Activated naive CD8-positive, alpha-beta T cell treated with anti-CD3 and anti-CD28 coated beads for 36 hours (primary cell): Measurements from ENCODE around the gene GFOD1. TPM values are rescaled to one million over a fixed set of nuclear protein-coding genes. Genes with fewer than 3 reads are reported as not detected.

Source experiments
- DNase-seq: peaks from one replicate; pipeline ENCODE4 v3.0.0; 2021
- H3K27ac Mint-ChIP-seq: one replicate; pipeline ENCODE4 v1.8.0; 2022; ENCODE audit warnings: mild to moderate bottlenecking, moderate library complexity, mixed read lengths
- H3K27me3 Mint-ChIP-seq: one replicate; pipeline ENCODE4 v1.8.0; 2022; ENCODE audit warnings: mild to moderate bottlenecking, mixed read lengths
- H3K36me3 Mint-ChIP-seq: one replicate; pipeline ENCODE4 v1.8.0; 2021; ENCODE audit warnings: mild to moderate bottlenecking, mixed read lengths
- H3K4me1 Mint-ChIP-seq: one replicate; pipeline ENCODE4 v1.8.0; 2021; ENCODE audit warnings: mixed read lengths
- H3K4me3 Mint-ChIP-seq: one replicate; pipeline ENCODE4 v1.8.0; 2022; ENCODE audit warnings: mild to moderate bottlenecking, moderate library complexity, mixed read lengths
- H3K9me3 Mint-ChIP-seq: one replicate; pipeline ENCODE4 v1.8.0; 2022; ENCODE audit warnings: mixed read lengths
- total RNA-seq, 2 experiments: library from RNA; stranded (reverse); gene quantifications; one replicate each; pipeline ENCODE4 v1.2.3, GENCODE V29; 2021

GFOD1 gene
- total RNA-seq, 2 experiments from 2014 or later: 12.8 to 13.0 TPM

- peaks cover 20% of the 10 kb centered on the region for H3K4me1 Mint-ChIP-seq
- no peak overlapping the region for H3K27ac Mint-ChIP-seq
Measured at GRCh38 chr6:13360671-13361540, 126.5 kb downstream of the GFOD1 start.

DNA sequence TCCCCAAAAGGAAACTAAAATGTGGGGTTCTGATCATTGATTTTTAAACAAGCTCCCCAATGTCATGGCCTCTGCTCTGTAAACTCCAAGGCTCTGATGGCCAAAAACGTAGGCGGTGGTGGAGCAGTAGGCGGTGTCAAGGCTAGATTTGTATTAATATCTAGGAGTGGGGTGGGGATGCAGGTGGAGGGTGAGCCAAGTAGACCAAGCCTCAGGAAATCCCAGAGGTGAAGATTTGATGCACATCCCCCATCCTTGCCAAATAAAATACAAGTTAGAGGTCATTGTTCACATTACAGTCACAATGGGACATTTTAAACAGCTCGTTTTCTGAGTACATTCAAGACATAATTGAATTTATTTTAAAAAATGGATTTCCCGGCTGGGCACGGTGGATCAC lies 128.1 kb downstream of the GFOD1 start:
- peaks cover 37% of the 10 kb centered on the region for H3K4me1 Mint-ChIP-seq
- DNase-seq: no peak
- no peak overlapping the region for H3K27ac Mint-ChIP-seq
- no peaks in the 10 kb centered on the region for H3K27me3 Mint-ChIP-seq
- H3K36me3 Mint-ChIP-seq: peaks cover 2% of the 10 kb centered on the region
- H3K4me3 Mint-ChIP-seq: no peak overlapping the region
- H3K9me3 Mint-ChIP-seq: no peaks in the 10 kb centered on the region

More at GRCh38 chr6:13360671-13361540, 126.5 kb downstream of the GFOD1 start:
- Mint-ChIP-seq H3K9me3 (no peaks in the 10 kb centered on the region), H3K4me3 (no peak overlapping the region), H3K36me3 (peaks cover 9% of the 10 kb centered on the region), H3K27me3 (no peaks in the 10 kb centered on the region)
- no peak for DNase-seq

- Mint-ChIP-seq H3K36me3 (peaks cover 2% of the 10 kb centered on the region), H3K27me3 (no peaks in the 10 kb centered on the region), H3K4me3 (no peak overlapping the region), H3K9me3 (no peaks in the 10 kb centered on the region), H3K27ac (no peak overlapping the region), H3K4me1 (peaks cover 44% of the 10 kb centered on the region)
- DNase-seq: no peak
Measured at GRCh38 chr6:13358511-13358910, 128.9 kb downstream of the GFOD1 start.

GRCh38 chr6:13357551-13358075 lies 129.8 kb downstream of the GFOD1 start:
- DNase-seq: no peak
- H3K9me3 Mint-ChIP-seq: no peaks in the 10 kb centered on the region
- H3K27ac Mint-ChIP-seq: peak overlapping the region; percentile 22
- H3K4me3 Mint-ChIP-seq: no peak overlapping the region
- no peaks in the 10 kb centered on the region for H3K27me3 Mint-ChIP-seq
- H3K4me1 Mint-ChIP-seq: peaks cover 49% of the 10 kb centered on the region
- peaks cover 2% of the 10 kb centered on the region for H3K36me3 Mint-ChIP-seq

DNA sequence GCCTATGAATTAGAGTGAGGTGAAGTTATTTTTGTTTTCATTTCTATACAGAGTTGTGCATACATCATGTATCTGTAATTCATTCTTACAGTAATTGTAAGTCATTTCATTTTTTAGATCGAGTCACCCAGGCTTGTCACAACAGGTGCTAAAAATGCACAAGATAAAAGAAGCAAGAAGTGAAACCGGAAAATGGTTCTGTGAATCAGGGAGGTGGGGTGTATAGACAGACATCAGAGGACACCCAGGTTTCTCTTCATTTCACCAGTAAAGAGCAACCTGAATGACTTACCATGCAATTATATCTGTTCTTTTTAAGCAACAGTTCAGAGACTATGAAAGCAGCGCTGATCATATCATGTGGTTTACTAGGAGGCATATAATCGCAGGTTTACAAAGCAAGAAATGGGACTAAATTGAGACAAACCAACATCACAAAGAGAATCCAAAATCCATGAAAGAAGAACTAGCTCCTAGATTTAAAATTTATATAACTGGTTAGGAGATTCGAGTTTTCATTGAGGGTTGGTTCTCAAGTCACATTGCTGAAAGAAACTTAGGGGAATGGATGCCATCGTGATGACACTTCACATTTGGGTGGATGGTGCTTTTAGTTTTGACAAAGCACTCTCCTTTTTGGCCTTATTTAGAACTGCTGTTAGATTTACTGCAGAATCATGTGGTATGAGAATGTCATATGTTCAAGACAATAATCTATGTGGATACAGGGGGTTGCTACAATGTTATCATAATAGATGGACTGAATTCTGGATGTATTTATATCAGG lies 131.2 kb downstream of the GFOD1 start:
- peaks cover 2% of the 10 kb centered on the region for H3K36me3 Mint-ChIP-seq
- peak; percentile 21 for DNase-seq
- no peaks in the 10 kb centered on the region for H3K27me3 Mint-ChIP-seq
- H3K9me3 Mint-ChIP-seq: peaks cover 1% of the 10 kb centered on the region
- peaks cover 49% of the 10 kb centered on the region for H3K4me1 Mint-ChIP-seq
- peak overlapping the region; percentile 70 for H3K4me3 Mint-ChIP-seq
- H3K27ac Mint-ChIP-seq: peak overlapping the region; percentile 97

- Mint-ChIP-seq H3K4me1 (peaks cover 48% of the 10 kb centered on the region), H3K4me3 (peak overlapping the region; percentile 70), H3K27me3 (no peaks in the 10 kb centered on the region), H3K36me3 (peaks cover 2% of the 10 kb centered on the region), H3K27ac (peak overlapping the region; percentile 97), H3K9me3 (peaks cover 1% of the 10 kb centered on the region)
- DNase-seq: peak; percentile 9
Measured at GRCh38 chr6:13355043-13355945, 132.1 kb downstream of the GFOD1 start.

DNA sequence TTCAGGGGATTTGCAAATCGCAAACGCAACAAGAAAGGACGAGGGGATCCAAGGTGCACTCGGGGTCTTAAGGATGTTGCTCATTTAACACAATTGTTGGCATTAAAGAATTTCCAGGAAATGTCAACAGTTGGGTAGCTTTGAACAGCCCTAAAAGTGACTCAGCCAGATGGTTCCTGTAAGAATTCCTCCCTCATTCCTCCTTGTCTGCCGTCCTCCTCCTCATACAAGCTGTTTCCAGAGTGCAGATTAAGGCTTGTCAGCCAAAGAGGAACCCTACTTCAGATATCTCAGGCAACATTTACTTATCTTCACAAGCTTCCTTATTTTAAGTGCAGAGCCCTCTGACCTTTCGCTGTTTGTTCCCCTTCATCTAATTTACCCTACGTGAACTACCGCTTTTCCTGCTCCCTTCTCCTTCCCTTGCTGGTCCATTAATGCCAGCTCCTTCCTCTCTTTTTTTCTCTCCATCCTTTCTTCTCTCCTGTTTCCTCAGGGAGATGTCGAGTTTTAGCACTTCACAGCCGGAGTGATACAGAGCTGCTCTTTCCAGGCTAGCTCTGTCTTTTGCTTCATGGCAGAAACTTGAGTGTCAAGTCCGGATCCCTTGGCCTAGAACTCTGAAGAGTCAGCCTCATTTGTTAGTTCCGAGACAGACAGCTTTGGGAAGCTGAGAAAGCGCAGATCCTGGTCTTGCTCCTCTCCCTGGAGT lies 132.9 kb downstream of the GFOD1 start:
- Mint-ChIP-seq H3K27me3 (no peaks in the 10 kb centered on the region), H3K27ac (peak overlapping the region; percentile 97), H3K4me1 (peaks cover 47% of the 10 kb centered on the region), H3K9me3 (peaks cover 1% of the 10 kb centered on the region), H3K36me3 (peaks cover 2% of the 10 kb centered on the region), H3K4me3 (peak overlapping the region; percentile 50)
- no peak for DNase-seq

DNA sequence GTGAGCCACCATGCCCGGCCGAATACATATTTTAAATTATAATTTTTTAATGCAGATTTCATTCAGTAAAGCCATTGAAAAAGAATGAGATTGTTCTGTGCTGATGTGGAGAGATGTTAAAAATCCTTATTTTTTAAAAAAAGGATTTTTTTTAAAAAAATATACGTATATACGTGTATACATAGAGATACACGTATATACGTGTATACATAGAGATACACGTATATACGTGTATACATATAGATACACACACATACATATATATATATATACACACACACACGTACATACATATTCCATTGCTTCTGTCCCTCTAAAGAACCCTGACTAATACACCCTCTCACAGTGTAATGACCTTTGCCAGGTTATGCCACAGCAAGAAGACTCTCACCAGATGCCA lies 135.2 kb downstream of the GFOD1 start:
- no peak for DNase-seq
- peaks cover 1% of the 10 kb centered on the region for H3K9me3 Mint-ChIP-seq
- H3K27me3 Mint-ChIP-seq: no peaks in the 10 kb centered on the region
- H3K36me3 Mint-ChIP-seq: no peaks in the 10 kb centered on the region
- no peak overlapping the region for H3K27ac Mint-ChIP-seq
- peaks cover 41% of the 10 kb centered on the region for H3K4me1 Mint-ChIP-seq
- H3K4me3 Mint-ChIP-seq: no peak overlapping the region

DNA sequence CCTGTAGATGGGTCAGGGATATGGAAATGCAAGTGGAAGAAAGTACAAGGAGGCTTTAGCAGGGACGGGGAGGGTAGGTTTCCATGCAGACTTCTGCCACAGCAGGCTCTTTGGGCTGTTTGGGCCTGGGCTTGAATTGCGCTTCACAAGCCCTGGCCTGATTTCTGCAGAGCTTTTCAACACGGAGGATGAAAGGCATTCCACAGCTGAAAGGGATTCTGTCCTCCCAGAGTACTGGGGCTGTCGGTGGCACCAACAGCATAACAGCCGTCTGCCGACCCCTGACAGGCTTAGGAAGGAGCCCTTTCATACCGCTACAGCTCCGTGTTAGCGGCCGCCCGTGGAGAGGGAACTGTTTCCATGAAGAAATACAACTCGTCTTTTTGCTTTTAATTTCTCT lies 136.1 kb downstream of the GFOD1 start:
- no peaks in the 10 kb centered on the region for H3K36me3 Mint-ChIP-seq
- no peak overlapping the region for H3K4me3 Mint-ChIP-seq

GRCh38 chr6:13349811-13350506 lies 137.4 kb downstream of the GFOD1 start:
- H3K9me3 Mint-ChIP-seq: peaks cover 1% of the 10 kb centered on the region
- H3K4me1 Mint-ChIP-seq: peaks cover 19% of the 10 kb centered on the region
- H3K36me3 Mint-ChIP-seq: no peaks in the 10 kb centered on the region
- H3K27me3 Mint-ChIP-seq: no peaks in the 10 kb centered on the region
- H3K4me3 Mint-ChIP-seq: no peak overlapping the region
- DNase-seq: no peak
- H3K27ac Mint-ChIP-seq: no peak overlapping the region

More for the DNA sequence above, 136.1 kb downstream of the GFOD1 start:
- no peak for DNase-seq
- Mint-ChIP-seq H3K27ac (no peak overlapping the region), H3K9me3 (peaks cover 1% of the 10 kb centered on the region), H3K4me1 (peaks cover 32% of the 10 kb centered on the region), H3K27me3 (no peaks in the 10 kb centered on the region)

GRCh38 chr6:13348334-13349113 lies 138.9 kb downstream of the GFOD1 start:
- H3K4me3 Mint-ChIP-seq: no peak overlapping the region
- DNase-seq: no peak
- H3K27ac Mint-ChIP-seq: no peak overlapping the region
- peaks cover 1% of the 10 kb centered on the region for H3K9me3 Mint-ChIP-seq
- no peaks in the 10 kb centered on the region for H3K36me3 Mint-ChIP-seq
- peaks cover 5% of the 10 kb centered on the region for H3K4me1 Mint-ChIP-seq
- H3K27me3 Mint-ChIP-seq: no peaks in the 10 kb centered on the region

DNA sequence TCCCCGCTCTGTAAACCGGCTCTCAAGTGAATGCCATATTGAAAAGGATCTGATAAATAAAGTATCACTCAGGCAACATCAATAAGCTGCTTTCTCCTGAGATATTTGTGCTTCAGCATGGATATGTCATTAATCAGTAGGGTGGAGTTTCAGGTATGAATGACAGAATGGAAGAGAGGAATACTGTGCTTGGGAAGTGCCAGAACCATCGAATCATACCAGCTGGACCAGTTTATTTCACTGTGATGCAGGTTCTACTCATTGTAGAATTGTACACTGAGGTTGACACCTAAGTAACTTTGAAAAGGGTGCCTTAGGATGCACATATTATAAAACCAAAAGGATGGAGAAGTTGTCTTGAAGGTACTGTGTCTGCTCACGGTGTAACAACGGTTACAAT lies 141.2 kb downstream of the GFOD1 start:
- Mint-ChIP-seq H3K36me3 (no peaks in the 10 kb centered on the region), H3K4me1 (no peaks in the 10 kb centered on the region), H3K9me3 (peaks cover 10% of the 10 kb centered on the region), H3K27me3 (no peaks in the 10 kb centered on the region), H3K27ac (no peak overlapping the region), H3K4me3 (no peak overlapping the region)
- DNase-seq: no peak
